HL-60/S4 (cell line): ENCODE results near the gene CGB2.
"Not testable (repeated sequence)": the region's sequence is repeated elsewhere in the genome, so short reads cannot be mapped to it uniquely, and the experiment has no call there.

ENCODE experiments used
- in situ Hi-C: fragments of 300-500 bp; cut with MboI; formaldehyde crosslinking; loops from 2 replicates; pipeline ENCODE4 v1.14.3; 2022; ENCODE audit warnings: low sequenced_read_pairs

CGB2 gene

GRCh38 chr19:49031642-49032301 lies at the start of gene CGB2:
CGB2 (plus strand) TSS chr19:49031890; CDS start chr19:49032096, 206 bp downstream.
- in situ Hi-C loops, result not testable (repeated sequence)

DNA sequence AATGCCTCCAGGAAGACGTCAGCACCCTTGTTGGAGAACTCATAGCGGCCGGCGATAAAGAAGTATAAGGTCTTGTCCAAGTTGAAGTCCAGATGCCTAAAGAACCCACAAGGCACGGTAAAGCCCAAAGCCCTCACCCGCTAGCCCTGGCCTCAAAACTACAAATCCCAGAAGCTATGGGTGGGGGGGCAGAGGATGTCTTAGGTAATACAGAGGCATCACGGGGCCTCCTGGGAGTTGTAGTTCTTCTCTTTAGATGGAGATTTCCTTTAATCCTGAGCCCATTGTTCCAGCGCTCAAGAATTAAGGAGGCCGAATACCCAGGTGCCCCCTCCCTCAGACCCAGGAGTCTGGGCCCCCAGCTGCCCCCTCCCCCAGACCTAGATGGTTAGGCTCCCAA lies 49.4 kb upstream of the CGB2 start:
- in situ Hi-C loops, result no loop called here

DNA sequence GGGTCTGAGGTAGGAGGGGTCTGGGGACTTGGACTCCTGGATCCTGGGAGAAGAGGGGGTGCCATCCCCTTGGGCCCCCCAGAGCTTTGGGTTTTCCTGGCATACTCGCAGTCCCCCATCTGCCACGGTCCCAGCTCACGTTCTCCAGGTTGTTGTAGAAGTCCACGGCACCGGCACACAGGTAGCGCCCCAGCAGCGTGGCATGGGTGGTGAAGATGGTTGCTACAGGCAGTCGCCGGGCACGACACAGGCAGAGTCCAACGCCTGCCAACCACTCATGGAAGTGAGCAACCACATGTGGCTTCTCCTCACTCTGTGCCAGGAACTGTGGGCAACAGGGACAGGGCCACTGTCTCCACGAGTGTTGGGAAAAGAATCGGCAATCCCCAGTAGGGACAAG lies 46.0 kb upstream of the CGB2 start:
- in situ Hi-C loops, result no loop called here

GRCh38 chr19:48986211-48986610 lies 45.5 kb upstream of the CGB2 start:
- in situ Hi-C loops, result no loop called here

GRCh38 chr19:48987323-48987722 lies 44.4 kb upstream of the CGB2 start:
- in situ Hi-C loops, result no loop called here

DNA sequence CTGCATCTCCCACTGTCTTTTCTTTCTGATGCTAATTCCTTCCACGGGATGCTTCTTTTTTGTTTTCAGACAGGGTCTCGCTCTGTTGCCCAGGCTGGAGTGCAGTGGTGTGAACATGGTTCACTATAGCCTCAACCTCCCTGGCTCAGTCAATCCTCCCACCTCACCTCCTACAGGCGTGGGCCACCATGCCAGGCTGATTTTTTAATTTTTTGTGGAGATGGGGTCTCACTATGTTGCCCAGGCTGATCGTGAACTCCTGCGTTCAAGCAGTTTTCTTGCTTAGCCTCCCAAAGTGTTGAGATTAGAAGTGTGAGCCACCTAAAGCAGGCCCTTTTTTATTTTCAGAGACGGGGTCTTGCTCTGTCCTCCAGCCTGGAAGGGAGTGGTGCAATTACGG lies 43.4 kb upstream of the CGB2 start:
- in situ Hi-C loops, result no loop called here

GRCh38 chr19:48988860-48989259 lies 42.8 kb upstream of the CGB2 start:
- in situ Hi-C loops, result no loop called here

DNA sequence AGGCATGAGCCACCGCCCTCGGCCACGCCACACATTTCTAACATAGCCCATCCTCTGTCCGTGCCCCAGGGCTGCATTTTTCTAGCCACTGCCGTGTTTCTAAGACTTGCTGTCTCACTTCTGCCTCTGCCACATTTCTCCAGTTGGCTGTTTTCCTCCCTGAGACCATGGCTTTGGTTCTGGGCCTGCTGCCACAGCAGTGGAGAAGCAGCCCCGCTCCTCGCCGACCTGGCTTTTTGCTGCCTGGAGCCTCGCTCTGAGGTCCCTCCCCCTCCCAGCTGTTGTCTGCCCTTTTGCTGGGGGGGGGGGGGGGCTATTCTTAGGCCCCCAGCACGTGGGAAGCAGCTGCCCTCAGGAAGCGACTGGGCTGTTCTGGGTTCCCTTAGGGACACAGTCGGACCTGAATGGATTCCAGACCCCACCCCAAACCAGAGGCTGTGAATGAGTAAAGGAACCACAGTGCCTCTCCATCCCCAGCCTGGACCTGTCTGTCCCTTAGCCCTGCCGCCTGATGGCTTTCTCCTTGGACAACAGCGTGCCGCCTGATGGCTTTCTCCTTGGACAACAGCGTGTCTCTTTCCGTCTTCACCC lies 41.9 kb upstream of the CGB2 start:
- in situ Hi-C loops, result no loop called here

DNA sequence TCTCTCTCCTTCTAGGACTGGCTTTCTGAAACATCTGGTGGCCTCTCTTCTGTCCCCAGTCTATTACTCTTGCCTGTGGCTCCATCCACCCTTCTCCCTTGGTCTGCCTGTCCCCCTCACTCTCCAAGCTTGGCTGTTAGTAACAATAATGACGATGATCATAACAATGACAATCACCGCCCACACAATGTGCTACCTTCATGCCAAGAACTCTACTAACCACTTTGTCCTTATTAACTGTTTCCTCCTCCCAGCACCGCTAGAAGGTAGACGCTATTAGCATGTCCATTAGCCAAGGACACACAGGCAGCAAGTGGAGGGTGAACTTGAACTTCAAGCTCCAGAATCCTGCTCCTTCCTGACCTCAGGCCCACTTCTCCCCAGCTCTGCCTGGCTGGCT lies 41.3 kb upstream of the CGB2 start:
- in situ Hi-C loops, result no loop called here

- in situ Hi-C loops, result no loop called here
Measured at GRCh38 chr19:48991011-48991609, 40.6 kb upstream of the CGB2 start.

GRCh38 chr19:48991873-48992580 lies 39.7 kb upstream of the CGB2 start:
- in situ Hi-C loops, result no loop called here

GRCh38 chr19:48992581-48993174 lies 39.0 kb upstream of the CGB2 start:
- in situ Hi-C loops, result no loop called here

DNA sequence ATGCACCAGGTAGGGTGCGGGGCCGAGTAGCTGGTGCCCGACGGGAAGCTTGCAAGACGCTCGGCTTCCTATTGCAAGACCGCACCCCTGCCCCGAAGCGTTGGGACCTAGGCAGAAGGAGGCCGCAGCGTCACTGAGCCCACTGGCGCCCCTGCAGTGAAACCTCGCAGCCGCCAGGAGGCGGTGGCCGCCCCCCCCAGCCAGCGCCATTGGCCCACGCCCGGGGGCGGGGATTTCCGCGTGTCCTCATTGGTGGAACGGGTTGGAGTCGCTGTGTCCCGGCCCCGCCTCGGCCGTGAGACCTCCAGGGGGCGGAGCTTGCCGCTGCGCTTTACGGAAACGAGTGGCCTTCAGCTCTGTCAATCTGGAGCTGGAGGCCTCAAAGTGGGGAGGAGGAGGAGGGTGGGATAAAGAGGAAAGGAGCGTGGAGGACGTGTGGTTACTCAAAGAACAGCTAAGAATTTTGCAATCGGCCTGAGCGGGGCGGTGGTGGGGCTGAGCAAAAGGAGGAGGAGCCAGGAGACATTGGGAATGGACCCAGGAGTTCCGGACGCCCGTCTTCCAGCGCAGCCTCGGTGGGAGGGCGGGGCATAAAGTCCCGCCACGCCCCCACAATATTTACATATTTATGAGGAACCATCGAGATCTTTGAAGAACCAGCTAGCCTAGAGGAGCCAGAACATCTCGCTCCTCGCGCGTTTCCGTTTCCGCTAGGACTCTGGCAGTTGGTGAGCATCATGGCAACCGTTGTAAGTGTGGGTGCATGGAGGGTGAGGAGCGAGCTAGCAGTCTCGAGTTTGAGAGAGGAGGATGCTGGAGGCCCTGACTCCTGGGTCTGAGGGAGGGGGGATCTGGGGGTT lies 38.3 kb upstream of the CGB2 start, which contains the start of the genes GYS1 and RUVBL2:
Gene GYS1 (minus strand): TSS at position 135 of the 860 bp plus-strand sequence. CDS start 197 bp downstream, outside the sequence.
Gene RUVBL2 (plus strand): TSS at position 713 of the 860 bp plus-strand sequence. CDS start 25 bp downstream, at position 738.
- in situ Hi-C loops, result no loop called here

DNA sequence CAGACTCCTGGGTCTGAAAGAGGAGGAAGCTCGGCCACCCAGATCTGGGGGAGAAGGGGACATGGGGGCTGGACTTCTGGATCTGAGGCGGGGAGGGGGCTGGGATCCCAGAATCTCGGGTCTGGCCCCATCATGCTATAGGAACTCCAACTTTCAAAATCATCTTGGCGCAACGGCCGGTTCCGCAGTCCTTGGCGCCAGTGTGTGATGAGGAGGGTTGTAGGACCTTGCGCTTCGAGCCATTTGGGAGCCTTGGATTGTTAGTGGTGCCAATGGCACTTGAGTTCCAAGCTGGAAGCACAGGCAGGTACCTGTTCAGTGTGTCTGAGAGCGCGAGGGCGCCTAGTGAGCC lies 37.7 kb upstream of the CGB2 start:
- in situ Hi-C loops, result no loop called here

GRCh38 chr19:48997972-48998371 lies 33.7 kb upstream of the CGB2 start:
- in situ Hi-C loops, result no loop called here

DNA sequence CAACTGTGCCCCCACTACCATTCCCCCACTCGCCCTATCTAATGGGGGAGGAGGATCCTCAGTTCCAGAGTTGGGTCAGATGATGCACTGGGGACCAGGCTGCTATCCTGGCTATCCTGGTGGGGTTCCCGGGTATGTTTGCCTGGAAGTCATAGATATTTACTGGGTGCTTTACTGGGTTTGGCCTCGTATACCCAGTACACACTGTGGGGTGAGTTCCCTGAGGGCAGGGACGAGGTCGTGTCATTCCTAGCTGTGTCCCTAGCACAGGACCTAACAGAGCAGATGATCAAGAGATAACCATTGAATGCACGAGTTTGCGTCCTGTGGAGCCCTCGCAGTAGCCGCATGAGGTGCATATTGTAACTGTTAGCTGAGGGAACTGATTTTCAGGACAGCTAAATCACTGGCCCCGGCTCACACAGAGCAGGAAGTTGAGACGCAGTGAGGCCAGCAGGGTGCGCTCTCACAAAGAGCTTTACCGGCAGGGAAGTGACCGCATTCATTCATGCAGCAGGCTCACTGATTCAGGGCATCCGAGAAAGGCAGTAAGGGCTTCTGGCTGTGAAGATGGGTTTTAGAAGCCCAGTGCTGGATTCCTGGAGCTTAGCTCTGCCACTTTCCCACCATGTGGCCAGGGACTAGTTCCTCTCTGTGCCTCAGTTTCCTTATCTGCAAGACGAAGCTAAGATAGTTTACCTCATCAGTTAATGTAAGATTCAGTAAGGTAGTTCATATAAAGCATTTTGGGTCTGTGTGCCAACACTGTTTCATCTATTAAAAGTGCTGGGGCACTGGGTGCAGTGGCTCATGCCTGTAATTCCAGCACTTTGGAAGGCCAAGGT lies 32.0 kb upstream of the CGB2 start:
- in situ Hi-C loops, result no loop called here

- in situ Hi-C loops, result no loop called here
Measured at GRCh38 chr19:49004133-49004532, 27.6 kb upstream of the CGB2 start.

DNA sequence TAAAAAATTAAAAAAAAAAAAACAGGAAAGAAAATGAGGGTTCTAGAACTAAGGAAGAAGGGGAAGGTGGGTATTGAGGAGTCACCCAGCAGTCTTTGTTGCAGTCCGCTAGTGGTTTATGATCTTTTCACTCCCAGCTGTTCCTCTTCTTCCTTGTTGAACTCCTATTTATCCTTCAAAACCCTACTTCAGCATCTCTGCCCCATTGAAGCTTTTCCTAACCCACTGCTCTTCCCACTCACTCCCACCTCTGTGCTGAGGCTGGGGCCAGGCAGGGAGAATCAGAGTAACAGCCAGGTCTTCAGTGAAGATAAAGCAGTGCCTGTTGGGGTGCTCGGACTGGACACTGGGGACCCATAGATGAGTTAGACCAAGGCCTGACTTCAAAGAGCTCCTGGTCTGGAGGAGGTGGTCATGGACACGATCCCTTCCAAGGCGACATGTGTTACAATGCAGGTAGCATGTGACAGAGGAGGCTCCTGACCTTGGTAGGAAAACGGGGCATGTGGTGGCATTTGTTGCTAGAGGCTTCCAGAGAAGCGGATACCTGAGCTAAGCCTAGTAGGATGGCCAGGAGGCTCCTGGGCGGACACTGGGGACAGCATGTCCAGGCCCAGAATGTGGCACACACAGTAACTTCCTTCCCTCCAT lies 26.6 kb upstream of the CGB2 start:
- in situ Hi-C loops, result no loop called here

- in situ Hi-C loops, result no loop called here
Measured at GRCh38 chr19:49006905-49007304, 24.8 kb upstream of the CGB2 start.
